T-cell (primary cell): ENCODE measurements around the gene NPAS3. TPM values are rescaled to one million over a fixed set of nuclear protein-coding genes. Genes with fewer than 3 reads are reported as not detected.

Experiments used
- ATAC-seq, 4 experiments: fragments of 200-7000 bp in 3 of 4; fragments of 150-1000 bp in 1 of 4; cut with Tn5 transposase; replicated peaks in 1 of 4; 1 replicate in 3 of 4; 2 replicates in 1 of 4; pipeline ENCODE4 v1.10.0; 2021; ENCODE audit warnings: moderate library complexity in 3 of 4, mild to moderate bottlenecking in 2 of 4, moderate number of reproducible peaks in 1 of 4
- CTCF ChIA-PET, 2 donors: fragments of 300-600 bp; sonication (Branson Sonifier 250); formaldehyde crosslinking; loops; one replicate each; lab custom pipeline; 2022; ENCODE audit warnings: antibody characterized with exemption in 2 of 2; lab: Charles Lee
- POLR2A ChIA-PET, 2 donors: fragments of 300-600 bp; sonication (Branson Sonifier 250); formaldehyde crosslinking; loops; one replicate each; lab custom pipeline; 2022; ENCODE audit warnings: antibody characterized with exemption in 2 of 2; lab: Charles Lee
- DNase-seq, 35 experiments: peaks; one replicate each; pipeline versions ENCODE4 v3.0.0 to v3.0.0-alpha.2; 2013 to 2023
- H3K27ac ChIP-seq: one replicate; pipeline ENCODE4 v1.5.1; 2013; ENCODE audit warnings: low read length
- H3K27me3 ChIP-seq, 2 experiments: replicated peaks in 1 of 2; 1 replicate in 1 of 2; 2 replicates in 1 of 2; pipeline versions ENCODE4 v1.6.1 to v1.7.0; 2013; ENCODE audit warnings: low read length in 1 of 2, mixed read lengths in 1 of 2; ENCODE audit not compliant: control insufficient read depth in 2 of 2, insufficient read depth in 2 of 2; ENCODE audit errors: extremely low read depth in 1 of 2
- H3K36me3 ChIP-seq, 2 donors: 1 replicate in 1 of 2; 2 replicates in 1 of 2; pipeline versions ENCODE4 v1.6.1 to v1.7.0; 2013; ENCODE audit warnings: low read length in 1 of 2; ENCODE audit not compliant: control insufficient read depth in 2 of 2, insufficient read depth in 1 of 2; ENCODE audit errors: extremely low read depth in 1 of 2
- H3K4me1 ChIP-seq, 2 experiments: 1 replicate in 1 of 2; 2 replicates in 1 of 2; pipeline versions ENCODE4 v1.6.1 to v1.7.0; 2013; ENCODE audit warnings: low read length in 2 of 2, mixed read lengths in 1 of 2; ENCODE audit not compliant: insufficient read depth in 2 of 2, control insufficient read depth in 1 of 2; ENCODE audit errors: extremely low read depth in 1 of 2
- H3K4me3 ChIP-seq, 2 donors: 1 replicate in 1 of 2; 2 replicates in 1 of 2; pipeline versions ENCODE4 v1.5.1 to v1.7.0; 2013; ENCODE audit warnings: mild to moderate bottlenecking in 2 of 2, low read length in 1 of 2, moderate library complexity in 1 of 2; ENCODE audit not compliant: control insufficient read depth in 1 of 2; ENCODE audit errors: extremely low read depth in 1 of 2
- H3K9me3 ChIP-seq: 2 replicates; pipeline ENCODE4 v1.7.0; 2013
- H3K27ac Mint-ChIP-seq, 2 donors: one replicate each; pipeline ENCODE4 v1.8.0; 2020 to 2021; ENCODE audit warnings: mild to moderate bottlenecking in 2 of 2, mixed read lengths in 2 of 2
- H3K27me3 Mint-ChIP-seq, 2 donors: one replicate each; pipeline ENCODE4 v1.8.0; 2021 to 2022; ENCODE audit warnings: mixed read lengths in 2 of 2
- H3K36me3 Mint-ChIP-seq: one replicate; pipeline ENCODE4 v1.8.0; 2021; ENCODE audit warnings: mixed read lengths
- H3K4me1 Mint-ChIP-seq, 3 donors: one replicate each; pipeline ENCODE4 v1.8.0; 2020 to 2022; ENCODE audit warnings: mixed read lengths in 3 of 3, mild to moderate bottlenecking in 1 of 3
- H3K4me3 Mint-ChIP-seq, 3 donors: one replicate each; pipeline ENCODE4 v1.8.0; 2020 to 2022; ENCODE audit warnings: mild to moderate bottlenecking in 3 of 3, mixed read lengths in 3 of 3, moderate library complexity in 3 of 3
- H3K9me3 Mint-ChIP-seq, 3 donors: one replicate each; pipeline ENCODE4 v1.8.0; 2020 to 2022; ENCODE audit warnings: mixed read lengths in 3 of 3
- WGBS: methylation state at CpG from one replicate; pipeline ENCODE4 v1.1.5; 2013; ENCODE audit warnings: missing lambda C conversion rate; ENCODE audit not compliant: insufficient coverage; 5-methylcytosine and 5-hydroxymethylcytosine counted together
- total RNA-seq, 35 experiments: library from RNA in 6 of 35; stranded (reverse) in 6 of 35; fragments of 120-200 nt in 1 of 35; gene quantifications; one replicate each; pipeline versions ENCODE4 v1.2.1 to v1.2.4 and lab custom pipeline; 2013 to 2026

Gene NPAS3
- total RNA-seq, 5 donors from 2014 or later (not counting 1 experiment from before 2014, with no cell fraction given), result 0.10 TPM; not detected in 4

DNA sequence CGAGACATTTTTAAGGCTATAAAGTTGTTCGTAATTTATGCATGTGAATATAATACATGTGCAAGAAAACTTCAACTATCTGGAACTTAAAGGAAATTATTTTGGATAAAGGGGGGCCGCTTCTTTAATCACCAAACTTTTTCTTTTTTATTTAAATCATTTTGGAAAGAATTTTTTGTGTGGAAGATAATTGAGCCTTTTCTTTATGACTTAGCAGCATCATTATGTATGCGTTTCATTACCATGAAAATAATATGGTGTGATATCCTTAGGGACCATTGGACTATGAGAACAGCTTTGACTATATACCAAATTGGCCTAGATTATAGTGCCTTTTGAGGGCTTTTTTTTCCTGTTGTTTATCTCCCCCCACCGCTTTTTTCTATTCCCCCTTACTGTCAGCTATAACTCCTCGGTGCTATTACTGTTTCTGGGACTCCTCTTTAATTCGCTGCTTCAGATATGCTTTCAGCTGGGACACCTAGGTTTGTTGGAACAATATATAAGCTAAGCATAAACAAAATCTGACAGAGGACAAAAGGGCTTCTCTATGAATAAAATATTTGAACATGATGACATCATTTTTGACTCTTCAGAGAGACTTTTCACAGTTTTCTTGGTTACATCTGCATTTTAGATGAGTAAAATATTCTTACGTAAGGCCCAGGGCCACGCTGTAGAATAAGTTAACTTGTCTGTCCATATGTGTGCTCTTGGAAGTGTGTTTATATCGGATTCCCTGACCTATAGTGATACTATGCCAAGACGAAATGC lies 392.7 kb downstream of the NPAS3 start:
- Mint-ChIP-seq H3K27ac (no peak overlapping the region), H3K4me1 (no peaks in the 10 kb centered on the region), H3K4me3 (no peak overlapping the region), H3K9me3 (peaks cover 2 to 5% (median 5%) of the 10 kb centered on the region in 3 donors), H3K27me3 (no peaks in the 10 kb centered on the region), H3K36me3 (no peaks in the 10 kb centered on the region)
- Histone ChIP-seq H3K4me1 (no peaks in the 10 kb centered on the region), H3K27ac (no peak overlapping the region), H3K4me3 (no peak overlapping the region), H3K36me3 (no peaks in the 10 kb centered on the region), H3K9me3 (no peaks in the 10 kb centered on the region), H3K27me3 (no peaks in the 10 kb centered on the region)
- DNase-seq (no peak), ATAC-seq (no peak)
- ChIA-PET CTCF (no interaction called here), POLR2A (interaction anchor here in 1 of 2 donors (0.7 kb wide), 1 partner anchor 89 kb away, joined by 3 read pairs; no protein-coding TSS in a partner anchor)
- WGBS, result 90% methylated on average over 4 of the region's 11 CpGs

DNA sequence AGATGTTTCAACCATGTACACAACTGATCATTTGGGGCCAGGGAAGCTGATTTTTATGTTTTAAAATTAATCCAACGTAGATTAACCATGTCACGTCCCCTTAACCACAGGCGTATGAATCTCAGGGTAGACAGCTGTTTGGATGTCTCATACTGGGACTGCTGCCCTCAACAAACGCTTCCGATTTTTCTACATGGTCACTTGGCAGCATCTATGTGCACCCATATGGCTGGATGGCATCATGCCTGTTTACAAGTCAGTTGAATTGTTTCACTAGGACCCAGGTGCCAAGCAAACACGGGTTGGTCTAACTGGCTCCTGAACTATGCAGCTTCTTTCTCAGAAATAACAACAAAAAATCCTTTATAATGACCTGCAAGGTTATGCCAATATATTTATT lies 393.8 kb downstream of the NPAS3 start:
- ATAC-seq (no peak), DNase-seq (no peak)
- CTCF ChIA-PET, result no interaction called here
- peaks cover 5 to 11% (median 7%) of the 10 kb centered on the region in 3 donors for H3K9me3 Mint-ChIP-seq
- H3K27ac Mint-ChIP-seq, result no peak overlapping the region
- H3K36me3 Mint-ChIP-seq, result no peaks in the 10 kb centered on the region
- H3K4me3 Mint-ChIP-seq, result no peak overlapping the region
- H3K27me3 ChIP-seq, result no peaks in the 10 kb centered on the region
- POLR2A ChIA-PET, result no interaction called here
- H3K4me3 ChIP-seq, result no peak overlapping the region
- WGBS, result 85% methylated on average over 5 of the region's 6 CpGs
- H3K4me1 Mint-ChIP-seq, result no peaks in the 10 kb centered on the region
- H3K36me3 ChIP-seq, result no peaks in the 10 kb centered on the region
- H3K4me1 ChIP-seq, result no peaks in the 10 kb centered on the region
- no peaks in the 10 kb centered on the region for H3K27me3 Mint-ChIP-seq
- H3K27ac ChIP-seq, result no peak overlapping the region
- no peaks in the 10 kb centered on the region for H3K9me3 ChIP-seq

DNA sequence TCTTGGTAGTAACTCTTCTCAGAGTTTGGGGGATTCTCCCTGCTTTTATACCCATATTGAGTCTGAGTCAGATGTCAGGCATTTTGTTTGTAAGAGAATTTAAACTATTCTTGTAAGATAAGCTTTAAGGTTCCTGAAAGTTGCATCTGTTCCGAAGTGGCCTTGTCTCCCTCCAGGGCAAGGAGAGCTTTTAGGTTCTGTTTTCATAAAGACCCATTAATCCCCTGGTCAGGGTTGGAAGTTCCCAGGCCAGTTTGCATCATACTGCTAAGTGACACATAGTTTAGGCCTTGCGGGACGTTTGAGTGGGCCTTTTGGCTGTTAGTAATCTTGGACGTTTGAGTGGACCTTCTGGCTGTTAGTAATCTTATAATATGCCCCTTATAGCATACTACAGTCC lies 396.7 kb downstream of the NPAS3 start:
- no peaks in the 10 kb centered on the region for H3K9me3 ChIP-seq
- H3K4me3 Mint-ChIP-seq, result no peak overlapping the region
- ChIA-PET CTCF (no interaction called here), POLR2A (no interaction called here)
- H3K4me1 Mint-ChIP-seq, result no peaks in the 10 kb centered on the region
- H3K4me3 ChIP-seq, result no peak overlapping the region
- no peaks in the 10 kb centered on the region for H3K36me3 Mint-ChIP-seq
- no peaks in the 10 kb centered on the region for H3K36me3 ChIP-seq
- no peak overlapping the region for H3K27ac ChIP-seq
- H3K9me3 Mint-ChIP-seq, result peaks cover 5 to 15% (median 12%) of the 10 kb centered on the region in 3 donors
- H3K27ac Mint-ChIP-seq, result no peak overlapping the region
- WGBS, result 80% methylated on average over 1 of the region's 4 CpGs
- ATAC-seq (no peak), DNase-seq (no peak)
- no peaks in the 10 kb centered on the region for H3K27me3 Mint-ChIP-seq
- no peaks in the 10 kb centered on the region for H3K4me1 ChIP-seq
- H3K27me3 ChIP-seq, result no peaks in the 10 kb centered on the region

DNA sequence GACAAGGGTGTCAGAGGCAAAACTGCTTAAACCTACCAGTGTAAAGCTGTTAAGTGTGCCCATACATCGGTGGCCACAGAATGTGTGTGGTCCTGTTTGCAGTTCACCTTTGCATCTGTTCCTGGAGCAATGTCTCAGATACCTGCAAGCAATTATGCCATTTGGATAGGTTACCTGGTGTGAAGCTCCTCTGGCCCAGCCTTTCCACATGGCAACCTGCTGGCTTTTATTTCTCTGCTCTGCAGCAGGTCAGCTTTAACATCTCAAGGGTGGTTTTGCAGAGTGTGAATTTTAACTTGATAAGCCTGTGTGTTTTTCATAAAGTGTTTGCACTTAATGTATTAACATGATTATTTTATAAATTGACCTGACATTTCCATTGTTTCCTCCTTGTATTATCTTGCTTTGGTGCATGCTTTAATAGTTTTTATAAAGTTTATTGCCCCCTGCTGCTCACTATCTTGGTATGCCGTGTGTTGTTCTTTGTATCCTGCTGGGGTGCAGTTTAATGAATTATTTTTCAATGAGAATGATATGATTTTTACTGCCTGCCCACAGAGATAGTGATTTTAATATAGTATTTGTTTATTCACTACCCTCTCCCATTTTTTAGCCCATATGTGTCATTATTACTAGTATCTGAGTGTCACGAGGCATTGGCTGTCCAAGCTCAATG lies 403.8 kb downstream of the NPAS3 start:
- H3K4me3 ChIP-seq, result no peak overlapping the region
- Mint-ChIP-seq H3K9me3 (peaks cover 0 to 9% (median 6%) of the 10 kb centered on the region in 3 donors), H3K27ac (no peak overlapping the region), H3K4me1 (no peaks in the 10 kb centered on the region), H3K27me3 (peaks cover 0 to 2% of the 10 kb centered on the region in 2 donors), H3K4me3 (no peak overlapping the region), H3K36me3 (no peaks in the 10 kb centered on the region)
- POLR2A ChIA-PET, result no interaction called here
- no peak for ATAC-seq
- no peaks in the 10 kb centered on the region for H3K9me3 ChIP-seq
- WGBS, result 92% methylated on average over 1 of the region's 3 CpGs
- no peak overlapping the region for H3K27ac ChIP-seq
- H3K27me3 ChIP-seq, result no peaks in the 10 kb centered on the region
- no peaks in the 10 kb centered on the region for H3K36me3 ChIP-seq
- DNase-seq, result no peak
- H3K4me1 ChIP-seq, result no peaks in the 10 kb centered on the region
- CTCF ChIA-PET, result no interaction called here

DNA sequence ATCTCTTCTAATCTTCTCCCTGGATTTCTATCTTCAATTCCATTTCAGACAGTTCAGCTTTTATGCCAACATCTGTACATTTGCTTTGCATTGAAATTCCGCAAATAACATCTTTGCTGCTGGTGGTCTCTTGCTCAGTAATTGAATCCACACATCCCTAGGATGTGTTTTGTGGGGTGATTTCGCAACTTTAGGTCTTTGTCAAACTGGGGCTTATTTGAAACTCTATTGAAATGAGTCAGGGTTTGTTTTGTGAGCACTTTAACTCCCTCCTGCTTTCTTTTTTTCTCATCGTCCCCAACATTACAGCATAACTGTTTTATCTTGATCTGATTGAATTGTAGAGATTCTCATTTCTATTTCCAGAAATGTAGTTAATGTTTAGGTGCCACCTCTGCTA lies 404.3 kb downstream of the NPAS3 start:
- POLR2A ChIA-PET, result no interaction called here
- Mint-ChIP-seq H3K4me3 (no peak overlapping the region), H3K27me3 (peaks cover 0 to 2% of the 10 kb centered on the region in 2 donors), H3K9me3 (peaks cover 0 to 9% (median 4%) of the 10 kb centered on the region in 3 donors), H3K36me3 (no peaks in the 10 kb centered on the region), H3K4me1 (no peaks in the 10 kb centered on the region), H3K27ac (no peak overlapping the region)
- no peaks in the 10 kb centered on the region for H3K9me3 ChIP-seq
- DNase-seq (no peak), ATAC-seq (no peak)
- H3K27ac ChIP-seq, result no peak overlapping the region
- H3K36me3 ChIP-seq, result no peaks in the 10 kb centered on the region
- no peaks in the 10 kb centered on the region for H3K27me3 ChIP-seq
- CTCF ChIA-PET, result no interaction called here
- no peak overlapping the region for H3K4me3 ChIP-seq
- no peaks in the 10 kb centered on the region for H3K4me1 ChIP-seq
- no CpG with 5 or more reads among the region's 3 CpGs for WGBS

DNA sequence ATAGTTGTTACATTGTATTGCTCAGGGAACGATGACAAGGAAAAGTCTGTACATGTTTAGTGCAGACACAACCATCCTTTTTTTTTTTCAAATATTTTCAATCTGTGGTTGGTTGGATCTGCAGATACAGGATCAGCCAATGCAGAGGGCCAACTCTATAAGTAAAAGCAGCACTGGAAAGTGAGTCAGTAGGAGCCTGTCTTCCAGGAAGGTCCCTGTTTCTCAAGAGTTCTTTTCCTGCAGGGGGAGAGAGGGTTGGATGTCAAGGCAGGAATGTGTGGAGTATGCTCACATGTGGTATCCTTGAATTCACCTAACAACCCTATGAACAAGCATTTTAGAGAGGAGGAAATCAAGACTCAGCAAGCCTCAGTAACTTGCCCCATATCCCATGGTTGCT lies 409.1 kb downstream of the NPAS3 start:
- Mint-ChIP-seq H3K4me1 (no peaks in the 10 kb centered on the region), H3K9me3 (peaks cover 0 to 2% (median 0%) of the 10 kb centered on the region in 3 donors), H3K27ac (no peak overlapping the region), H3K27me3 (peaks cover 0 to 2% of the 10 kb centered on the region in 2 donors), H3K36me3 (no peaks in the 10 kb centered on the region), H3K4me3 (no peak overlapping the region)
- Histone ChIP-seq H3K36me3 (no peaks in the 10 kb centered on the region), H3K27me3 (no peaks in the 10 kb centered on the region), H3K27ac (no peak overlapping the region), H3K4me3 (no peak overlapping the region), H3K9me3 (no peaks in the 10 kb centered on the region), H3K4me1 (no peaks in the 10 kb centered on the region)
- ATAC-seq (no peak), DNase-seq (no peak)
- CTCF ChIA-PET, result no interaction called here
- POLR2A ChIA-PET, result no interaction called here
- no CpG with 5 or more reads among the region's 1 CpG for WGBS
